Kidney glomerular epithelial cell (primary cell): ENCODE data around the gene ARHGDIA.

Source experiments
- DNase-seq: peaks from one replicate; lab custom pipeline; 2025; lab: John Stamatoyannopoulos, UW

ARHGDIA gene

DNA sequence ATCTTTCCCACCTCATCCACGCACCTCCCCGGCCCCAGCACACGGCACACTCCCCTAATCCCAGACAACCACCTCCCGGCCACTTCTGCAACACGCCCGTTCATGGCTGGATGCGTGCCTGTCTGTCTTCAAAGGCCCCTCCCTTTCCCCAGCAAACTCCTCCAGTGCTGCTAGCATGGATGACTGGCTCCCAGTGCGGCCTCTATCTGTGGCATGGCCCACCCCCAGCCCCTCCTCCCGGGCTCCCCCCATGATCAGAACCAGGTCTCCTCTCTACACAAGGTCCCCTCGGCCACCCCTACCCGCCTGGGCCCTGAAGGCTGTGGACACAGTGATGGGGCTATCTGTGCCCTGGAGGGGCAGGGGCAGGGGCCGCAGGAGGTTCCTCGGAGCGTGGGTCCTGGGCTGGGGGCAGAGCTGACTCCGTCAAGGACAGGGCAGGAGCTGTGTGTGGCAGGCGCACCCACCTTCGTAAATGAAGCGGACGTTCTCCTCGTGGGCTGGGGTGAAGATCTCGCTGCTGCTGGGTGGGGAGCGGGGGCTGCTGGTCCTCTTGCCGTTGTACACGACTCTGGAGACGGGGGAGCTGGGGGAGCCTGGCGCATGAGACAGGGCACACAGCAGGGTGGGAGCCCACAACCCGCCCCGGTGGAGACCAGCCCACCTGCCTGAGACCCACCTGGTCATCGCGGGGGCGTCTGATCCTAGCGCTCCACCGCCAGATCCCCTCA lies 47.2 kb downstream of the ARHGDIA start:
- no peak for DNase-seq

DNA sequence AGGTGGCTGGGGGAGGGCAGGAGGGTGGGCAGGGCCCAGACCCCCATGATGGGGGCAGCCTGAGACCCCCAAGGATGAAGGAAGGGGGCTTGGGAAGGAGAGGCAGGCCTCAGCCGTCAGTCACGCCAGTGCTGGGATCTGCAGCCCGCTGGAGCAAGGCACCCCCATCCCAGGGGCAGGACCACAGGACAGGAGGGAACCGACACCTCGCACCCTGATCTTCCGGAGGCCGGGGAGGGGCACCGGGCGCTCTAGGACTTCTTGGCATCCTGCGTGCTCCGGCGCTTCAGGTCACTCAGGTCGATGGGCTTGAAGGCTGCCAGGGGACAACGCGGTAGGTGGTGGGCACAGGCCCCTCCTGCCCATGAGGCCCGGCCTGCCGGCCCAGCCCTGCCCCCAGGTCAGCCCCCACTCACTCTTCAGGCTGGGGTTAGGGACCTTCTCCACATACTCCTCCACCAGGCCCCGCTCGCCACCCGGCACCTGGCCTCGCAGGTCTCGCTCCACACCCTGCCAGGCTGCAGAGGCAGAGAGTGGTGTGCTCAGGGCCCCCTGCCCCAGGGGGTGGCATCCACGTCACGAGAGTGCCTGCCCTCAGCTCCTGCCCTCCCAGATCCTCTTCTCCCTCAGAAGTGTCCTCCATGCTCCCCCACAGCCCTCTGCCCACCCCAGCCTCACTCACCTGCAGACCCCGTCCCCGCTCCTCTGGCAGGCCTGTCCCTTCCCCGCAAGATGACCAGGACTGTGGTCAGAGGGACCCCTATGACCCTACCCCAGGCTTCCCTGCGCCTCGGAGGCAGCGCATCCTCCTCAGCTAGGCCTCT lies 47.9 kb downstream of the ARHGDIA start:
- DNase-seq: no peak

DNA sequence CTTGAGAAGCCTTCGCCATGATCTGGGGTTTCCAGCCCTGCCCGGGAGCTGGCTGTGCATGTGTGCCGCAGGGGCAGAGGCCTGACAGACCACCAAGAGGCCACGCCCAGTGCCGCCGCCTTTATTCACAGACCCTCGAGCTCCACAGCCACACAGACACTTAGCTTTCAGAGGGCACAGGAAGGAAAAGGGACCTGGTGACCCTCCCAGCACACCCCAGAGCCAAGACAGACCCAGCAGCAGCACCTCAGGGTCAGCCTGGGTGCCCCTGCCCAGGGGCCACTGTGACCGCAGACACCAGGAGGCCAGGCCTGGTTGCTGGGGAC lies 48.9 kb downstream of the ARHGDIA start:
- no peak for DNase-seq

GRCh38 chr17:81821603-81822311 lies 49.4 kb downstream of the ARHGDIA start:
- DNase-seq: no peak

DNA sequence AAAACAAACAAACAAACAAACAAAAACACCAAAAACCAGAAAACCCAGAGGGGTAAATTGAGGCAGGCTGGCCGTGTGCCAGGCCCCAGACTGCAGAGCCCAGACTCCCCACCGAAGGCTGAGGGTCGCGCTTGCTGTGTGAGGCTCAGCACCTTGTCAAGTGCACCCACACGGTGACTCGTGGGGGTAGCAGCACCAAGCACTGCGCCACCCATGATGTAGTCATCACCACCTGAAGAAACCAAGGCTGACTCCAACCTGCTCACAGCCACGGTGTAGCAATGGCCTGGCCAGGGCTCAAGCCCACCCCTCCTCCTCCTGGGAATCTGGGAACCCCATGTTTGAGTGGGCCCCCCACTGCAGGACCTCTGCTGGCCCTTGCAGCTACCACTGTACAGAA lies 50.0 kb downstream of the ARHGDIA start:
- DNase-seq: no peak

GRCh38 chr17:81819708-81820107 lies 51.4 kb downstream of the ARHGDIA start:
- DNase-seq: no peak

DNA sequence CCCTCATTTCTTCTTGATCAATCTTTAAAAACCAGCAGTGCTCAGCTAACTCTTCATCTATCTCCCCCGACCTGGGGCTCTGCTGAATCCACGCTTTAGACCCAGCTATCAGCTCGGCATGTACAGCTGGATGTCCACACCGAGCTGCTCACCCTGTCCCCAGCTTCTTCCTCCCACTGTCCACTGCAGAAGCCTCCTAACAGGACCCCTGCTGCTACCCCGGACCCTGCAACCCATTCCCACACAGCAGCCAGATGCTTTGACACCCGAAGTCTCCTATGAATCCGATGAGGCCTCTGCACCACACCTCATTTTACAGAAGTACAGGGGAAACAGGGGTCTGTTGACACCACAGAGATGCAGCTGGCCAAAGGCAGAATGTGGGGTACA lies 53.4 kb downstream of the ARHGDIA start:
- DNase-seq: no peak
